Stimulated activated CD4-positive, alpha-beta T cell treated with anti-CD3 and anti-CD28 coated beads, Interleukin-2, amount 100 ng/mL, for 4 hours (primary cell): Measurements from ENCODE around the gene PDLIM5.

Source experiments
- DNase-seq: peaks from one replicate; pipeline ENCODE4 v3.0.0-alpha.2; 2020; ENCODE audit warnings: low read depth

PDLIM5 gene

DNA sequence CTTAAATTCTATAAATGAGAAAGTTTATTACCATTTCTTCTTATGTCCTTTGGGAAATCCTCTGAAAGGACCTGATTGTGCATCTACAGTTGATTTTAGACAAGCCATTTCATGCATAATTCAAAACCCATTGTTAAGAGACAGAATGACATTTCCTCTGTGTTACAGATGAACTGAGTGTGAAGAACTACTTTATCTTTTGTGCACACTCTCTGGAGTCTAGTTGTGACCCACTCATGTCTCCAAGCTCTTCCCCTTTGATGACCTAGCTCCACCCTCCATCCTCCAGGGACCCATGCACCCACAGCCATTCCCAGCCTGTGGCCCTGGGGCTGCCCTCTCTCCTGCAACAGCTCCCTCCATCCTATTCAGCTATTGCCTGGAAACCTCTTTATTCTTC lies 248.6 kb downstream of the PDLIM5 start:
- no peak for DNase-seq

- DNase-seq, result no peak
Measured at GRCh38 chr4:94701631-94702300, 250.0 kb downstream of the PDLIM5 start.

- DNase-seq, result no peak
Measured at GRCh38 chr4:94711635-94712034, 259.9 kb downstream of the PDLIM5 start.

DNA sequence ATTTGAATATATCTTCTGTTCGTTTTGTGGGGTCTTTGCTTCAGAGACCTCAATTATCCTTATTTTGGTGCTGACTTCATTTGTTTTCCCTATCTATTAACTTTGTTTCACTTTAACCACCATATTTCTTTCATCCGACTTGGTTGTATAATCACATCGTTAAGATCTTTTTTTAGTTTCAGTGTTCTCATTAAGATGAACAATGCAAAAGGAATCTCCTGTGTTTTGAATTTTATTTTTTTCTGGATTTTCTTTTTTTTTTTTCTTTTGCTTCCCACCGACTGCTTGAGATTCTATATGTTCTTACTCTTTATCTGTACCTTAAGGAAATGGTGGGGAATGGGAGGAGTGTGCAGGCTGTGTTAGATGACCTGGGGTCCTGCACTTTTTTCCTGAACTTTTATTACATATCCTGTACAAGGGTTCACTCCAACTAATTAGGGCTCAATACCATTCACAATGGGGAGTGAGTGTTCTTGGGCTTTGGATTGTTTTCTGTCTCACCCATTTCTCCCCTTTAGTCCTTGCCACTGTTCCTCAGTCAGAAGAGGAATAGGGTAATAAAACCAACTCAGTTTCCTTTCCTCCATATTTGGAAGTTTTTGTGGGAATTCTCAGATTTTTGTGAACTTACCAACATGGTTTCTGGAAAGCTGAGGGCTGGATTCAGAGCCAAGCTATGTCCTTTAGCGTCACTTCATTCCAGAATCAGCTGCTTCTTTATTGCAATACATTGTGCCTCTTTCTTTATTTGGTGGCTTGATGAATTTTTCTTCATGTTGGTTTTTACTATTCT lies 262.8 kb downstream of the PDLIM5 start:
- no peak for DNase-seq

DNA sequence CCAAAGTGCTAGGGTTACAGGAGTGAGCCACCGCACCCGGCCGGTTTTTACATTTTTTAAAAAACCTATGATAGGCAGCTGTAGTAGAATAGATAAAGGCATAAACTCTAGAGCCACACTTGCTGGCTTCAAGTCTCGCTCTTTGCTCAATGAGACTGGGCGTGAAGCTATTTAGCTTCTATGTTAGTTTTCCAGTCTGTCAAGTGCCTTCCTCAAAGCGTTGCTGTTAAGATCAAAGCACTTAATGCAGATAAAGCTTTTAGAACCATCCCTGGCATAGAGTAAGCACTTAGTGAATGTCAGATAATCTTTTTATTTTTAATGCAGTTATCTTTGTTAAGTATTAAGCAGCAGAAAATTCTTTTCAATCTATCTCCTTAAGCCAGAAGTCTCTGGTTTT lies 264.0 kb downstream of the PDLIM5 start:
- DNase-seq, result no peak
